Epithelial cell of proximal tubule (primary cell): ENCODE measurements around the gene TANGO6. TPM values are rescaled to one million over a fixed set of nuclear protein-coding genes. Genes with fewer than 3 reads are reported as not detected.

Experiments used
- DNase-seq: peaks from one replicate; pipeline ENCODE4 v3.0.0-alpha.2; 2011; ENCODE audit warnings: low read depth
- H3K4me3 ChIP-seq: 2 replicates; pipeline ENCODE4 v1.5.1; 2011; ENCODE audit warnings: low read depth, mild to moderate bottlenecking, low read length
- CTCF ChIP-seq: conservative IDR thresholded peaks from 2 replicates; pipeline ENCODE4 v1.5.1; 2012; ENCODE audit warnings: low read depth, mild to moderate bottlenecking, low read length
- total RNA-seq: library from RNA; depleted of rRNA; stranded (reverse); fragments of >200 nt; gene quantifications from 2 replicates; pipeline ENCODE4 v1.2.3, GENCODE V29; 2015

The TANGO6 gene
- total RNA-seq, 1 donor from 2014 or later: 20.0 TPM

- no peak for DNase-seq
- no peak for TF ChIP-seq CTCF
These were observed 284.7 kb downstream of the TANGO6 start for GRCh38 chr16:69127966-69128510.

GRCh38 chr16:69130461-69130860 lies 287.1 kb downstream of the TANGO6 start:
- DNase-seq: no peak
- H3K4me3 ChIP-seq: peak overlapping the region; percentile 85

More at GRCh38 chr16:69127966-69128510, 284.7 kb downstream of the TANGO6 start:
- no peak overlapping the region for H3K4me3 ChIP-seq

GRCh38 chr16:69131167-69131838 lies 288.0 kb downstream of the TANGO6 start:
- H3K4me3 ChIP-seq: peak overlapping the region; percentile 85
- no peak for DNase-seq
- no peak for TF ChIP-seq CTCF

More at GRCh38 chr16:69130461-69130860, 287.1 kb downstream of the TANGO6 start:
- TF ChIP-seq CTCF: no peak

- DNase-seq: no peak
- no peak for TF ChIP-seq CTCF
- peak overlapping the region; percentile 85 for H3K4me3 ChIP-seq
These were observed 288.6 kb downstream of the TANGO6 start for GRCh38 chr16:69131839-69132423.

- DNase-seq: no peak
- peak within 1 kb of the TSS; percentile 85 for H3K4me3 ChIP-seq
- no peak for TF ChIP-seq CTCF
These were observed 289.3 kb downstream of the TANGO6 start, which contains the start of the genes CHTF8 and UTP4 for GRCh38 chr16:69132424-69133252. Gene CHTF8, minus strand, starts transcription at chr16:69132588. Its CDS starts 11,130 bp downstream, at chr16:69121458. Gene UTP4, plus strand, starts transcription at chr16:69132649. Its CDS starts 811 bp downstream, at chr16:69133460.

GRCh38 chr16:69133373-69133954 lies 290.1 kb downstream of the TANGO6 start:
- DNase-seq: no peak
- TF ChIP-seq CTCF: no peak
- H3K4me3 ChIP-seq: peak overlapping the region; percentile 85
